Activated CD4-positive, alpha-beta memory T cell treated with anti-CD3 and anti-CD28 coated beads, Interleukin-2, amount 10 ng/mL, durations not matched to agents 7 days and 5 days (primary cell): ENCODE measurements around the gene MEGF10. TPM values are rescaled to one million over a fixed set of nuclear protein-coding genes. Genes with fewer than 3 reads are reported as not detected.

ENCODE experiments used
- CTCF ChIA-PET: fragments of 350-600 bp; sonication (Branson Sonifier 250); formaldehyde crosslinking; loops from one replicate; lab custom pipeline; 2021; ENCODE audit warnings: antibody characterized with exemption, inconsistent platforms; lab: Charles Lee
- POLR2A ChIA-PET: fragments of 350-600 bp; sonication (Branson Sonifier 250); formaldehyde crosslinking; loops from one replicate; lab custom pipeline; 2021; ENCODE audit warnings: antibody characterized with exemption; lab: Charles Lee
- DNase-seq: peaks from one replicate; pipeline ENCODE4 v3.0.0-alpha.2; 2020
- H3K27ac Mint-ChIP-seq: one replicate; pipeline ENCODE4 v1.8.0; 2021; ENCODE audit warnings: mild to moderate bottlenecking, mixed read lengths
- H3K27me3 Mint-ChIP-seq: one replicate; pipeline ENCODE4 v1.8.0; 2021; ENCODE audit warnings: mixed read lengths
- H3K36me3 Mint-ChIP-seq: one replicate; pipeline ENCODE4 v1.8.0; 2021; ENCODE audit warnings: low read depth, mixed read lengths
- H3K4me1 Mint-ChIP-seq: one replicate; pipeline ENCODE4 v1.8.0; 2021; ENCODE audit warnings: mixed read lengths
- H3K4me3 Mint-ChIP-seq: one replicate; pipeline ENCODE4 v1.8.0; 2021; ENCODE audit warnings: mild to moderate bottlenecking, mixed read lengths
- H3K9me3 Mint-ChIP-seq: one replicate; pipeline ENCODE4 v1.8.0; 2021; ENCODE audit warnings: mixed read lengths
- total RNA-seq, 2 experiments: library from RNA; stranded (reverse); gene quantifications; one replicate each; pipeline ENCODE4 v1.2.3, GENCODE V29; 2021

MEGF10 gene
- total RNA-seq, 2 experiments from 2014 or later = not detected

- Mint-ChIP-seq H3K36me3 (no peaks in the 10 kb centered on the region), H3K27ac (no peak overlapping the region), H3K27me3 (peaks cover 8% of the 10 kb centered on the region), H3K4me3 (no peak overlapping the region), H3K4me1 (no peaks in the 10 kb centered on the region), H3K9me3 (no peaks in the 10 kb centered on the region)
- DNase-seq = no peak
- ChIA-PET CTCF (no interaction called here), POLR2A (no interaction called here)
Observed at GRCh38 chr5:127343313-127343712, 52.7 kb downstream of the MEGF10 start.

- Mint-ChIP-seq H3K36me3 (no peaks in the 10 kb centered on the region), H3K4me3 (no peak overlapping the region), H3K27ac (no peak overlapping the region), H3K27me3 (peaks cover 8% of the 10 kb centered on the region), H3K9me3 (no peaks in the 10 kb centered on the region), H3K4me1 (no peaks in the 10 kb centered on the region)
- CTCF ChIA-PET = no interaction called here
- POLR2A ChIA-PET = no interaction called here
- DNase-seq = no peak
Observed at GRCh38 chr5:127343866-127344265, 53.3 kb downstream of the MEGF10 start.

DNA sequence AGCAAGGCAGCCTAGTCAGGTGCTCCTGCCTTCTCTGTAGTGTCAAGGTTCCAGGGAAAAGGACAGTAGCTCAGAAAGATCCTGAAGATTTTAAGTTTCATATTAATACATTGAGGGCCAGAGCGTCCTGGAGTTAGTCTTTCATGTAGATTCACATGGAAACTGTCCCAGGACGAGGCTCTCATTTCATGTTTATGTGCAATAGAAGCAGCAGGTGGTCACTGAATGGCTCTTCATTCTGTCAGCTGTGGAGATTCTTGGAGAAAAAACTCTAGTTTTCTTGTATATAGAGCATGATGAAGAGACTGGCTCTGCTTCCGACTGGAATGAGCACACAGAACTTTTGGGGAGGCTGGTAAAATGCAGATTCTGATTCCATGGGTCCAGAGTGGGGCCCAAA lies 54.3 kb downstream of the MEGF10 start:
- Mint-ChIP-seq H3K27me3 (peaks cover 8% of the 10 kb centered on the region), H3K4me1 (no peaks in the 10 kb centered on the region), H3K4me3 (no peak overlapping the region), H3K9me3 (no peaks in the 10 kb centered on the region), H3K36me3 (no peaks in the 10 kb centered on the region), H3K27ac (no peak overlapping the region)
- ChIA-PET POLR2A (no interaction called here), CTCF (no interaction called here)
- no peak for DNase-seq

GRCh38 chr5:127351418-127351817 lies 60.8 kb downstream of the MEGF10 start:
- Mint-ChIP-seq H3K9me3 (no peaks in the 10 kb centered on the region), H3K27me3 (peaks cover 12% of the 10 kb centered on the region), H3K4me1 (no peaks in the 10 kb centered on the region), H3K4me3 (no peak overlapping the region), H3K36me3 (no peaks in the 10 kb centered on the region), H3K27ac (no peak overlapping the region)
- DNase-seq = no peak
- POLR2A ChIA-PET = no interaction called here
- CTCF ChIA-PET = no interaction called here

DNA sequence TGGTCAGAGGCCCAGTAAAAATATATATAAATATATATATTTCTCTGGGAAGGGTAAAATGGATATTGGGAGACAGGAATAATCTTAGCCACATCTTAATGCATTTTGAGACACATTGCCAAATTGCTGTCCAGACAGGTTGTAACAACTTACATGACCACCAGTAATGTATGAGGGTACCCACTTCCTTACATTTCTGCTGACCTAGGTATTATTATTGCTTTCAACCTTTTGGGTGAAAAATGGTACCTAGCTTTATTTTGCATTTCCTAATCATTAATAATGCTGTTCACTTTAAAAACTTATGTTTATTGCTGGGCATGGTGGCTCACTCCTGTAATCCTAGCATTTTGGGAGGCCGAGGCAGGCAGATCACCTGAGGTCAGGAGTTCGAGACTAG lies 61.5 kb downstream of the MEGF10 start:
- Mint-ChIP-seq H3K27me3 (peaks cover 10% of the 10 kb centered on the region), H3K4me1 (no peaks in the 10 kb centered on the region), H3K9me3 (no peaks in the 10 kb centered on the region), H3K4me3 (no peak overlapping the region), H3K27ac (no peak overlapping the region), H3K36me3 (no peaks in the 10 kb centered on the region)
- CTCF ChIA-PET = no interaction called here
- POLR2A ChIA-PET = no interaction called here
- no peak for DNase-seq

GRCh38 chr5:127353327-127353726 lies 62.7 kb downstream of the MEGF10 start:
- peaks cover 13% of the 10 kb centered on the region for H3K27me3 Mint-ChIP-seq
- H3K36me3 Mint-ChIP-seq = no peaks in the 10 kb centered on the region
- no peak for DNase-seq
- POLR2A ChIA-PET = no interaction called here
- H3K27ac Mint-ChIP-seq = no peak overlapping the region
- no peak overlapping the region for H3K4me3 Mint-ChIP-seq
- H3K4me1 Mint-ChIP-seq = no peaks in the 10 kb centered on the region
- CTCF ChIA-PET = no interaction called here
- H3K9me3 Mint-ChIP-seq = no peaks in the 10 kb centered on the region

GRCh38 chr5:127353796-127354195 lies 63.2 kb downstream of the MEGF10 start:
- CTCF ChIA-PET = no interaction called here
- peaks cover 13% of the 10 kb centered on the region for H3K27me3 Mint-ChIP-seq

DNA sequence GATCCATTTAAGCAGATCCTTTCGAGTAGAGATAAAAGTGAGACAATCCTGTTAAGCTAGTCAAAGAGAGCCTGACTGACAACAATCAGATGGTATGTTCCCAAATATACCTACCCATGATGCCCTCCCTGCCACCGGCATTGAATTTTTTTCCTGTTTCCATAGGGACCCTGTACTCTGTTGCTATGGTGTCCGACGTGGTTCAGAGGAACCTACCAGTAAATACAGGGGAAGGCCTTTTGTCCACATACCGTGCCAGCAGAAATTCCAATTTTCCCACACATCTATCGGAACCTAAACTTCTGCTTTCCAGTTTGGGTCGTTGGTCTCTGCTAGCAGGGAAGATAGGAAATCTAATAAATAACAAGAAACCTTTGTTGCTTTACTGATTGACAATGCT lies 64.7 kb downstream of the MEGF10 start:
- ChIA-PET POLR2A (no interaction called here), CTCF (no interaction called here)
- H3K4me3 Mint-ChIP-seq = no peak overlapping the region
- DNase-seq = no peak
- no peaks in the 10 kb centered on the region for H3K36me3 Mint-ChIP-seq
- no peaks in the 10 kb centered on the region for H3K9me3 Mint-ChIP-seq
- no peak overlapping the region for H3K27ac Mint-ChIP-seq
- H3K27me3 Mint-ChIP-seq = peaks cover 15% of the 10 kb centered on the region
- no peaks in the 10 kb centered on the region for H3K4me1 Mint-ChIP-seq

More at GRCh38 chr5:127353796-127354195, 63.2 kb downstream of the MEGF10 start:
- Mint-ChIP-seq H3K27ac (no peak overlapping the region), H3K4me1 (no peaks in the 10 kb centered on the region), H3K36me3 (no peaks in the 10 kb centered on the region), H3K4me3 (no peak overlapping the region), H3K9me3 (no peaks in the 10 kb centered on the region)
- POLR2A ChIA-PET = no interaction called here
- no peak for DNase-seq

GRCh38 chr5:127358284-127358683 lies 67.7 kb downstream of the MEGF10 start:
- ChIA-PET CTCF (no interaction called here), POLR2A (no interaction called here)
- Mint-ChIP-seq H3K9me3 (no peaks in the 10 kb centered on the region), H3K4me3 (no peak overlapping the region), H3K4me1 (no peaks in the 10 kb centered on the region), H3K36me3 (no peaks in the 10 kb centered on the region), H3K27ac (no peak overlapping the region), H3K27me3 (peaks cover 15% of the 10 kb centered on the region)
- no peak for DNase-seq

DNA sequence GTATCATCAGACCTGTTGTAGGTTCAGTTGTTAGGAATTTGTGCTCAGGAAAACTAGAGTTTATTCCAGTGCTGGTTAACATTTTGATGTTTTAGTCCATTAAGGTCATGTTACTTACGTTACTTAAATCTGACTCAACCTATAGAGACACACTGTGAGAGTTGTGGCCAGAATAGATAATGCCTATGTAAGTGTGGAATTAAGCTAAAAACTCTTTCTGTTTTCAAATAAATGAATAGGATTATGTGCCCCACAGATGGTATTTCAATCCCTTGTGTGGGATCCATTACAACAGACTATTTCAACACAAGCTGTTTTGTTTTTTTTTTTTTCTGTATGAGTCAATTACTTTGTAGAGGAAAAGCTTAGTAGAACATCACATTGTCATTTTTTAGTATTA lies 68.1 kb downstream of the MEGF10 start:
- H3K27ac Mint-ChIP-seq = no peak overlapping the region
- ChIA-PET CTCF (no interaction called here), POLR2A (no interaction called here)
- no peaks in the 10 kb centered on the region for H3K9me3 Mint-ChIP-seq
- peaks cover 16% of the 10 kb centered on the region for H3K27me3 Mint-ChIP-seq
- no peaks in the 10 kb centered on the region for H3K4me1 Mint-ChIP-seq
- no peaks in the 10 kb centered on the region for H3K36me3 Mint-ChIP-seq
- no peak overlapping the region for H3K4me3 Mint-ChIP-seq
- DNase-seq = no peak

- no peak for DNase-seq
- Mint-ChIP-seq H3K27me3 (peaks cover 20% of the 10 kb centered on the region), H3K4me3 (no peak overlapping the region), H3K27ac (no peak overlapping the region), H3K36me3 (no peaks in the 10 kb centered on the region), H3K4me1 (no peaks in the 10 kb centered on the region), H3K9me3 (no peaks in the 10 kb centered on the region)
- POLR2A ChIA-PET = no interaction called here
- CTCF ChIA-PET = no interaction called here
Observed at GRCh38 chr5:127359502-127359901, 68.9 kb downstream of the MEGF10 start.

GRCh38 chr5:127363403-127363802 lies 72.8 kb downstream of the MEGF10 start:
- H3K9me3 Mint-ChIP-seq = no peaks in the 10 kb centered on the region
- CTCF ChIA-PET = no interaction called here
- H3K4me1 Mint-ChIP-seq = no peaks in the 10 kb centered on the region
- POLR2A ChIA-PET = no interaction called here
- H3K27ac Mint-ChIP-seq = no peak overlapping the region
- no peak for DNase-seq
- H3K27me3 Mint-ChIP-seq = peaks cover 30% of the 10 kb centered on the region
- H3K4me3 Mint-ChIP-seq = no peak overlapping the region
- H3K36me3 Mint-ChIP-seq = no peaks in the 10 kb centered on the region

DNA sequence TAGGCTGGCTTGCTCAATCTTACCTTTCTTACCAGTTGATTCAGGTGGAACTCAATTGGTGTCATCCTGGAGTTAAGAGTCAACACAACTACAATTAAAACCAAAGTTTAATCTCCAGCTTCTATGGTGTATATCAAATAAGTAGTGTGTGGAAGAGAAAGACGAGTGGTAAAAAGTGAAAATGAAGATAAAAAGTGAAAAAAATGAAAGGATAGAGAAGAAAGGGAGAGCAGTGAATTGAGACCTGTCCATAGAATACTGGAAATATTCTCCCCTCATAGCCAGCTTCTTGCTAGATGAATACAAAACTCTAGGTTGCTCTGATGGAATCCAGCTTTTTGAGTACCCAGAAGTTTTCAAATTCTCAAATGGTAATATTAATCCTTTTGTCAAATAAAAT lies 76.4 kb downstream of the MEGF10 start:
- CTCF ChIA-PET = no interaction called here
- H3K4me1 Mint-ChIP-seq = no peaks in the 10 kb centered on the region
- H3K9me3 Mint-ChIP-seq = no peaks in the 10 kb centered on the region
- peaks cover 31% of the 10 kb centered on the region for H3K27me3 Mint-ChIP-seq
- no peak overlapping the region for H3K4me3 Mint-ChIP-seq
- POLR2A ChIA-PET = no interaction called here
- no peak overlapping the region for H3K27ac Mint-ChIP-seq
- DNase-seq = no peak
- H3K36me3 Mint-ChIP-seq = no peaks in the 10 kb centered on the region

GRCh38 chr5:127367946-127368465 lies 77.4 kb downstream of the MEGF10 start:
- POLR2A ChIA-PET = no interaction called here

More at GRCh38 chr5:127367946-127368465, 77.4 kb downstream of the MEGF10 start:
- Mint-ChIP-seq H3K27me3 (peaks cover 34% of the 10 kb centered on the region), H3K4me3 (no peak overlapping the region), H3K4me1 (no peaks in the 10 kb centered on the region), H3K36me3 (no peaks in the 10 kb centered on the region), H3K27ac (no peak overlapping the region), H3K9me3 (no peaks in the 10 kb centered on the region)
- no peak for DNase-seq
- CTCF ChIA-PET = no interaction called here
